Fibroblast of lung (primary cell): ENCODE measurements around the gene SAPCD2. TPM values are rescaled to one million over a fixed set of nuclear protein-coding genes. Genes with fewer than 3 reads are reported as not detected.

Experiments
- DNase-seq, 2 donors: peaks; one replicate each; pipeline versions ENCODE4 v3.0.0 to v3.0.0-alpha.2; 2010; ENCODE audit warnings: low read depth in 2 of 2
- H2AFZ ChIP-seq: 2 replicates; pipeline ENCODE4 v1.5.1; 2012; ENCODE audit warnings: low read length, control low read depth, inconsistent platforms
- H3K27ac ChIP-seq: 2 replicates; pipeline ENCODE4 v1.5.1; 2011; ENCODE audit warnings: low read length, control low read depth; ENCODE audit not compliant: insufficient read depth
- H3K27me3 ChIP-seq: 2 replicates; pipeline ENCODE4 v1.5.1; 2011; ENCODE audit warnings: mild to moderate bottlenecking, low read length; ENCODE audit not compliant: control insufficient read depth, insufficient read depth
- H3K36me3 ChIP-seq: 2 replicates; pipeline ENCODE4 v1.5.1; 2011; ENCODE audit warnings: low read length; ENCODE audit not compliant: control insufficient read depth, insufficient read depth
- H3K4me1 ChIP-seq: 2 replicates; pipeline ENCODE4 v1.5.1; 2011; ENCODE audit warnings: low read length; ENCODE audit not compliant: control insufficient read depth, insufficient read depth; ENCODE audit errors: extremely low read depth
- H3K4me2 ChIP-seq: 2 replicates; pipeline ENCODE4 v1.5.1; 2011; ENCODE audit warnings: low read length, control low read depth; ENCODE audit not compliant: insufficient read depth; ENCODE audit errors: extremely low read depth
- H3K4me3 ChIP-seq, 4 experiments: fragments of 200-600 bp in 1 of 4; sonication (generic) in 1 of 4; replicated peaks in 1 of 4; 2 replicates each; pipeline ENCODE4 v1.5.1; 2011 to 2016; ENCODE audit warnings: low read length in 4 of 4, low read depth in 3 of 4, mild to moderate bottlenecking in 3 of 4, control low read depth in 2 of 4, inconsistent platforms in 1 of 4, mixed read lengths in 1 of 4; ENCODE audit not compliant: insufficient read depth in 1 of 4; ENCODE audit errors: control extremely low read depth in 1 of 4
- H3K79me2 ChIP-seq: 2 replicates; pipeline ENCODE4 v1.5.1; 2012; ENCODE audit warnings: mild to moderate bottlenecking, low read length, inconsistent platforms; ENCODE audit not compliant: control insufficient read depth, insufficient read depth
- H3K9ac ChIP-seq: 2 replicates; pipeline ENCODE4 v1.5.1; 2011; ENCODE audit warnings: mild to moderate bottlenecking, low read length, control low read depth; ENCODE audit not compliant: insufficient read depth
- H3K9me3 ChIP-seq: 2 replicates; pipeline ENCODE4 v1.5.1; 2012; ENCODE audit warnings: low read depth, low read length; ENCODE audit not compliant: control insufficient read depth, insufficient read depth
- H4K20me1 ChIP-seq: 2 replicates; pipeline ENCODE4 v1.5.1; 2011; ENCODE audit warnings: low read length; ENCODE audit not compliant: control insufficient read depth, insufficient read depth; ENCODE audit errors: extremely low read depth
- CTCF ChIP-seq, 2 donors: IDR thresholded peaks in 1 of 2; conservative IDR thresholded peaks in 1 of 2; 1 replicate in 1 of 2; 2 replicates in 1 of 2; pipeline ENCODE4 v1.5.1; 2011 to 2012; ENCODE audit warnings: low read length in 2 of 2, control low read depth in 1 of 2, inconsistent platforms in 1 of 2, low read depth in 1 of 2, mild to moderate bottlenecking in 1 of 2
- EZH2 ChIP-seq: IDR thresholded peaks from 2 replicates; pipeline ENCODE4 v1.5.1; 2012; ENCODE audit warnings: low read length, control low read depth, mild to moderate bottlenecking; ENCODE audit errors: missing control alignments
- polyA plus RNA-seq, 2 donors: library from polyadenylated mRNA; depleted of rRNA in 1 of 2; stranded (reverse) in 1 of 2; unstranded in 1 of 2; fragments of >200 nt; gene quantifications; 2 replicates each; pipeline ENCODE4 v1.2.1, GENCODE V29; 2011 to 2012; ENCODE audit warnings: missing spikeins in 1 of 2
- total RNA-seq: library from RNA; depleted of rRNA; stranded (reverse); fragments of >200 nt; gene quantifications from 2 replicates; pipeline ENCODE4 v1.2.1, GENCODE V29; 2014

SAPCD2 gene
- total and polyA plus RNA-seq, 2 donors (not counting 1 experiment from before 2014, with no cell fraction given): 0.85 to 2.8 TPM

- Histone ChIP-seq H3K9ac (peak overlapping the region; percentile 59), H3K79me2 (peaks cover 22% of the 10 kb centered on the region), H2AFZ (no peak overlapping the region), H3K4me2 (peak overlapping the region; percentile 75), H3K36me3 (peaks cover 38% of the 10 kb centered on the region), H3K4me1 (peaks cover 15% of the 10 kb centered on the region), H3K27me3 (no peaks in the 10 kb centered on the region), H3K4me3 (peak overlapping the region; percentile 61 to 80 (median 73)), H3K9me3 (no peaks in the 10 kb centered on the region), H4K20me1 (no peaks in the 10 kb centered on the region), H3K27ac (peak overlapping the region; percentile 44)
- TF ChIP-seq EZH2 (no peak), CTCF (conservative IDR thresholded peaks at IDR 0.05 in 1 of 2, IDR thresholded peaks at IDR 0.05 in 1 of 2; ENCODE audit: low read depth in 1 of 2, low read length in 2 of 2) (no peak)
- no peak for DNase-seq
Measured at GRCh38 chr9:137077758-137078693, 7.7 kb upstream of the SAPCD2 start.

GRCh38 chr9:137077010-137077747, 6.8 kb upstream of the SAPCD2 start, which contains the start of gene UAP1L1:
TSS of gene UAP1L1 (plus strand) at chr9:137077517. CDS start at chr9:137077533, 16 bp downstream.
- Histone ChIP-seq H3K27ac (peak within 1 kb of the TSS; percentile 44), H3K36me3 (peaks cover 31% of the 10 kb centered on the region), H3K4me1 (peaks cover 8% of the 10 kb centered on the region), H3K9ac (peak within 1 kb of the TSS; percentile 59), H3K9me3 (no peaks in the 10 kb centered on the region), H3K4me3 (peak within 1 kb of the TSS; percentile 61 to 80 (median 73)), H2AFZ (peak within 1 kb of the TSS; percentile 55), H3K4me2 (peak within 1 kb of the TSS; percentile 75), H3K79me2 (peaks cover 22% of the 10 kb centered on the region), H4K20me1 (no peaks in the 10 kb centered on the region), H3K27me3 (no peaks in the 10 kb centered on the region)
- TF ChIP-seq EZH2: no peak
- TF ChIP-seq CTCF (conservative IDR thresholded peaks at IDR 0.05 in 1 of 2, IDR thresholded peaks at IDR 0.05 in 1 of 2; ENCODE audit: low read depth in 1 of 2, low read length in 2 of 2): no peak
- DNase-seq: peak; percentile 57 to 60

- Histone ChIP-seq H3K9ac (no peak overlapping the region), H3K27me3 (no peaks in the 10 kb centered on the region), H3K4me3 (peak overlapping the region in 2 of 4 experiments; percentile 19 to 79), H3K9me3 (no peaks in the 10 kb centered on the region), H3K4me2 (peak overlapping the region; percentile 59), H3K36me3 (peaks cover 26% of the 10 kb centered on the region), H3K27ac (no peak overlapping the region), H2AFZ (peak overlapping the region; percentile 38), H4K20me1 (no peaks in the 10 kb centered on the region), H3K79me2 (peaks cover 22% of the 10 kb centered on the region), H3K4me1 (peaks cover 8% of the 10 kb centered on the region)
- TF ChIP-seq EZH2 (no peak), CTCF (conservative IDR thresholded peaks at IDR 0.05 in 1 of 2, IDR thresholded peaks at IDR 0.05 in 1 of 2; ENCODE audit: low read depth in 1 of 2, low read length in 2 of 2) (no peak)
- DNase-seq: no peak
Measured at GRCh38 chr9:137076636-137077009, 6.3 kb upstream of the SAPCD2 start.
